ENCODE data around the gene SNAP91. TPM values are rescaled to one million over a fixed set of nuclear protein-coding genes. Genes with fewer than 3 reads are reported as not detected.

The SNAP91 gene
- total and polyA plus RNA-seq, 2 of the 8 experiments (the other 6 are each of a cell fraction or from before 2014, with no cell fraction given) = 1.3 to 1.5 TPM

- Histone ChIP-seq H3K27ac (ENCODE audit: low read depth, low read length) (no peak overlapping the region), H3K56ac (replicated peaks; ENCODE audit: insufficient read length, low read depth, low read length) (no peak overlapping the region), H2BK120ac (replicated peaks; ENCODE audit: low read depth, low read length) (no peak overlapping the region), H3K18ac (ENCODE audit: extremely low read depth, low read length) (no peak overlapping the region), H4K8ac (ENCODE audit: extremely low read depth, insufficient read depth, low read length) (no peak overlapping the region), H3K79me1 (ENCODE audit: low read depth, low read length) (no peaks in the 10 kb centered on the region), H4K20me1 (replicated peaks in 1 of 2; ENCODE audit: control insufficient read depth in 1 of 2, insufficient read depth in 2 of 2, low read length in 2 of 2) (no peaks in the 10 kb centered on the region), H2BK12ac (ENCODE audit: low read depth, low read length) (no peak overlapping the region), H3K23me2 (ENCODE audit: low read depth, low read length) (no peaks in the 10 kb centered on the region), H3K4me3 (ENCODE audit: extremely low read depth in 1 of 4, insufficient read depth in 2 of 4, low read depth in 3 of 4, low read length in 4 of 4) (no peak overlapping the region), H2AFZ (ENCODE audit: low read length) (no peak overlapping the region), H3K27me3 (replicated peaks in 1 of 4; ENCODE audit: control insufficient read depth in 3 of 4, extremely low read depth in 1 of 4, insufficient read depth in 3 of 4, low read length in 3 of 4) (no peaks in the 10 kb centered on the region), H3K23ac (ENCODE audit: insufficient read length) (no peak overlapping the region), H3K4me2 (ENCODE audit: insufficient read depth in 1 of 2, low read depth in 2 of 2, low read length in 2 of 2) (no peak overlapping the region), H3K9me3 (ENCODE audit: insufficient read depth in 2 of 2, low read depth in 1 of 2, low read length in 1 of 2) (no peaks in the 10 kb centered on the region), H2AK5ac (ENCODE audit: low read depth, low read length) (no peak overlapping the region), H2BK15ac (ENCODE audit: low read length) (no peak overlapping the region), H3K36me3 (ENCODE audit: control insufficient read depth in 2 of 4, insufficient read depth in 4 of 4, low read length in 3 of 4) (no peaks in the 10 kb centered on the region), H3K9ac (replicated peaks in 1 of 4; ENCODE audit: extremely low read depth in 1 of 4, low read depth in 3 of 4, low read length in 3 of 4) (no peak overlapping the region), H4K5ac (ENCODE audit: insufficient read length, low read depth, low read length) (no peak overlapping the region), H2BK20ac (ENCODE audit: low read length) (no peak overlapping the region), H3K4ac (replicated peaks; ENCODE audit: insufficient read length, low read depth, low read length) (no peak overlapping the region), H3K79me2 (ENCODE audit: control insufficient read depth in 1 of 2, insufficient read depth in 2 of 2, low read length in 2 of 2) (no peaks in the 10 kb centered on the region), H2BK5ac (ENCODE audit: low read depth, low read length) (no peak overlapping the region), H4K91ac (replicated peaks; ENCODE audit: insufficient read length, low read length) (no peak overlapping the region), H3K4me1 (replicated peaks in 1 of 4; ENCODE audit: control insufficient read depth in 3 of 4, insufficient read depth in 4 of 4, low read length in 3 of 4) (peaks cover 0 to 2% (median 0%) of the 10 kb centered on the region in 4 experiments; a peak in 1 of 7 replicates), H3K14ac (ENCODE audit: insufficient read length) (no peak overlapping the region)
- 90% methylated on average over 4 of the region's 4 CpGs; no CpG with 5 or more reads in 1 of the 2 experiments for WGBS, 2 experiments (ENCODE audit: extremely low coverage in 1 of 2, insufficient coverage in 1 of 2, insufficient read length in 1 of 2, insufficient replicate concordance in 2 of 2, low coverage in 1 of 2, low lambda C conversion rate in 2 of 2, missing lambda C conversion rate in 1 of 2)
- ChIA-PET CTCF (ENCODE audit: partially characterized antibody) (interaction anchor here (0.8 to 4.6 kb wide), 20 partner anchors 11 to 430 kb away, joined by 3 to 22 read pairs (median 4); no protein-coding TSS in a partner anchor), POLR2A (ENCODE audit: partially characterized antibody) (no interaction called here)
- no peak for FAIRE-seq
- DNase-seq (ENCODE audit: low read depth in 1 of 2, low spot score in 2 of 2) = no peak
- TF ChIP-seq EP300 (IDR thresholded peaks at IDR 0.05; ENCODE audit: borderline replicate concordance in 1 of 2, low read depth in 2 of 2, low read length in 2 of 2) (no peak), SP2 (IDR thresholded peaks at IDR 0.05; ENCODE audit: low read length) (no peak)
These were observed 190.0 kb downstream of the SNAP91 start for GRCh38 chr6:83518816-83519480.
